H1 (cell line): Measurements from ENCODE around the gene C6orf163. TPM values are rescaled to one million over a fixed set of nuclear protein-coding genes. Genes with fewer than 3 reads are reported as not detected.

Source experiments
- CTCF ChIA-PET: fragments of 300-600 bp; sonication (Branson Sonifier 250); formaldehyde crosslinking; loops from one replicate; lab custom pipeline; 2021; ENCODE audit not compliant: partially characterized antibody; lab: Charles Lee
- POLR2A ChIA-PET: fragments of 300-600 bp; sonication (Branson Sonifier 250); formaldehyde crosslinking; loops from one replicate; lab custom pipeline; 2021; ENCODE audit warnings: inconsistent platforms; ENCODE audit not compliant: partially characterized antibody; lab: Charles Lee
- DNase-seq, 2 experiments: peaks; one replicate each; pipeline versions ENCODE4 v3.0.0 to v3.0.0-alpha.2; 2010 to 2022; ENCODE audit warnings: low spot score in 2 of 2, low read depth in 1 of 2, mixed read lengths in 1 of 2
- FAIRE-seq: peaks from 2 replicates; lab custom pipeline; 2011; peaks lifted over from hg19 to GRCh38; lab: Jason Lieb, UNC
- H2AFZ ChIP-seq: 2 replicates; pipeline ENCODE4 v1.8.1; 2012; ENCODE audit warnings: low read length, inconsistent platforms
- H2AK5ac ChIP-seq: 2 replicates; pipeline ENCODE4 v1.6.1; 2013; ENCODE audit warnings: low read depth, low read length
- H2BK120ac ChIP-seq: replicated peaks from 2 replicates; pipeline ENCODE3; 2013; ENCODE audit warnings: low read depth, low read length, inconsistent platforms
- H2BK12ac ChIP-seq: 2 replicates; pipeline ENCODE4 v1.6.1; 2013; ENCODE audit warnings: low read depth, low read length
- H2BK15ac ChIP-seq: 2 replicates; pipeline ENCODE4 v1.6.1; 2013; ENCODE audit warnings: low read length
- H2BK20ac ChIP-seq: 2 replicates; pipeline ENCODE4 v1.6.1; 2013; ENCODE audit warnings: low read length
- H2BK5ac ChIP-seq: 2 replicates; pipeline ENCODE4 v1.6.1; 2013; ENCODE audit warnings: low read depth, low read length
- H3K14ac ChIP-seq: 2 replicates; pipeline ENCODE4 v1.6.1; 2013; ENCODE audit warnings: inconsistent platforms; ENCODE audit not compliant: insufficient read length
- H3K18ac ChIP-seq: 2 replicates; pipeline ENCODE4 v1.6.1; 2013; ENCODE audit warnings: low read length; ENCODE audit errors: extremely low read depth
- H3K23ac ChIP-seq: 2 replicates; pipeline ENCODE4 v1.6.1; 2013; ENCODE audit warnings: inconsistent platforms; ENCODE audit not compliant: insufficient read length
- H3K23me2 ChIP-seq: 2 replicates; pipeline ENCODE4 v1.6.1; 2013; ENCODE audit warnings: low read depth, low read length
- H3K27ac ChIP-seq: 2 replicates; pipeline ENCODE4 v1.6.1; 2011; ENCODE audit warnings: low read depth, low read length, inconsistent platforms
- H3K27me3 ChIP-seq, 4 experiments: replicated peaks in 1 of 4; 1 replicate in 1 of 4; 2 replicates in 3 of 4; pipeline versions ENCODE4 v1.6.1 to v1.8.1; 2011 to 2013; ENCODE audit warnings: low read length in 3 of 4, mild to moderate bottlenecking in 3 of 4, inconsistent platforms in 2 of 4, mixed read lengths in 2 of 4, moderate library complexity in 1 of 4; ENCODE audit not compliant: control insufficient read depth in 3 of 4, insufficient read depth in 3 of 4; ENCODE audit errors: extremely low read depth in 1 of 4
- H3K36me3 ChIP-seq, 4 experiments: 2 replicates each; pipeline versions ENCODE4 v1.6.1 to v1.8.1; 2011 to 2013; ENCODE audit warnings: mild to moderate bottlenecking in 4 of 4, low read length in 3 of 4, moderate library complexity in 2 of 4, control low read depth in 1 of 4, inconsistent platforms in 1 of 4; ENCODE audit not compliant: insufficient read depth in 4 of 4, control insufficient read depth in 2 of 4
- H3K4ac ChIP-seq: replicated peaks from 2 replicates; pipeline ENCODE3; 2013; ENCODE audit warnings: low read length, low read depth, mixed read lengths, inconsistent platforms; ENCODE audit not compliant: insufficient read length
- H3K4me1 ChIP-seq, 4 experiments: replicated peaks in 1 of 4; 1 replicate in 1 of 4; 2 replicates in 3 of 4; pipeline versions ENCODE4 v1.6.1 to v1.8.1; 2011 to 2013; ENCODE audit warnings: low read length in 3 of 4, inconsistent platforms in 2 of 4, mixed read lengths in 1 of 4; ENCODE audit not compliant: insufficient read depth in 4 of 4, control insufficient read depth in 3 of 4
- H3K4me2 ChIP-seq, 2 experiments: 2 replicates each; pipeline versions ENCODE4 v1.6.1 to v1.8.1; 2011 to 2013; ENCODE audit warnings: low read depth in 2 of 2, low read length in 2 of 2, control low read depth in 1 of 2, inconsistent platforms in 1 of 2, mild to moderate bottlenecking in 1 of 2; ENCODE audit not compliant: insufficient read depth in 1 of 2
- H3K4me3 ChIP-seq, 4 experiments: fragments of 200-600, 300-600 bp in 1 of 4; sonication (generic), shearing (Covaris generic), sonication (Bioruptor Twin) in 1 of 4; 2 replicates each; pipeline versions ENCODE4 v1.5.1 to v1.8.1; 2011 to 2016; ENCODE audit warnings: low read length in 4 of 4, low read depth in 3 of 4, control low read depth in 2 of 4, inconsistent platforms in 2 of 4, mild to moderate bottlenecking in 2 of 4, mixed read lengths in 1 of 4, moderate library complexity in 1 of 4; ENCODE audit not compliant: insufficient read depth in 2 of 4; ENCODE audit errors: extremely low read depth in 1 of 4
- H3K56ac ChIP-seq: replicated peaks from 2 replicates; pipeline ENCODE3; 2013; ENCODE audit warnings: low read depth, mild to moderate bottlenecking, mixed read lengths, low read length, inconsistent platforms; ENCODE audit not compliant: insufficient read length
- H3K79me1 ChIP-seq: 2 replicates; pipeline ENCODE4 v1.6.1; 2013; ENCODE audit warnings: low read depth, low read length, control low read depth
- H3K79me2 ChIP-seq, 2 experiments: 2 replicates each; pipeline versions ENCODE4 v1.6.1 to v1.8.1; 2012 to 2013; ENCODE audit warnings: low read length in 2 of 2, mild to moderate bottlenecking in 2 of 2, inconsistent platforms in 1 of 2; ENCODE audit not compliant: insufficient read depth in 2 of 2, control insufficient read depth in 1 of 2
- H3K9ac ChIP-seq, 4 experiments: replicated peaks in 1 of 4; 1 replicate in 1 of 4; 2 replicates in 3 of 4; pipeline versions ENCODE4 v1.6.1 to v1.8.1; 2011 to 2013; ENCODE audit warnings: low read depth in 3 of 4, low read length in 3 of 4, control low read depth in 2 of 4, mild to moderate bottlenecking in 2 of 4, moderate library complexity in 2 of 4, inconsistent platforms in 1 of 4; ENCODE audit errors: extremely low read depth in 1 of 4
- H3K9me3 ChIP-seq, 2 experiments: 2 replicates each; pipeline versions ENCODE4 v1.6.1 to v1.8.1; 2012 to 2013; ENCODE audit warnings: mild to moderate bottlenecking in 2 of 2, moderate library complexity in 2 of 2, control low read depth in 1 of 2, inconsistent platforms in 1 of 2, low read depth in 1 of 2, low read length in 1 of 2, mixed read lengths in 1 of 2; ENCODE audit not compliant: insufficient read depth in 2 of 2
- H4K20me1 ChIP-seq, 2 experiments: replicated peaks in 1 of 2; 2 replicates each; pipeline versions ENCODE3 to v1.8.1; 2011 to 2013; ENCODE audit warnings: inconsistent platforms in 2 of 2, low read length in 2 of 2, mild to moderate bottlenecking in 1 of 2; ENCODE audit not compliant: insufficient read depth in 2 of 2, control insufficient read depth in 1 of 2
- H4K5ac ChIP-seq: 2 replicates; pipeline ENCODE4 v1.6.1; 2013; ENCODE audit warnings: low read length, low read depth, mixed read lengths, inconsistent platforms; ENCODE audit not compliant: insufficient read length
- H4K8ac ChIP-seq: 2 replicates; pipeline ENCODE4 v1.8.0; 2013; ENCODE audit warnings: mild to moderate bottlenecking, moderate library complexity, low read length, inconsistent platforms; ENCODE audit not compliant: insufficient read depth; ENCODE audit errors: extremely low read depth
- H4K91ac ChIP-seq: replicated peaks from 2 replicates; pipeline ENCODE3; 2013; ENCODE audit warnings: low read length, mixed read lengths, inconsistent platforms; ENCODE audit not compliant: insufficient read length
- ASH2L ChIP-seq: fragments of 200-600, 300-600 bp; sonication (generic); IDR thresholded peaks from one replicate; pipeline ENCODE4 v1.7.1; 2017; ENCODE audit warnings: low read length
- BCL11A ChIP-seq, 2 experiments: IDR thresholded peaks; one replicate each; pipeline ENCODE4 v1.6.1; 2011; ENCODE audit warnings: low read depth in 2 of 2, low read length in 2 of 2, mild to moderate bottlenecking in 2 of 2
- BRCA1 ChIP-seq: IDR thresholded peaks from 2 replicates; pipeline ENCODE4 v1.6.1; 2012; ENCODE audit warnings: low read depth, low read length, improper control_type of control experiment
- CHD2 ChIP-seq: IDR thresholded peaks from 2 replicates; pipeline ENCODE4 v1.6.1; 2012; ENCODE audit warnings: low read length, improper control_type of control experiment
- CTCF ChIP-seq, 3 experiments: IDR thresholded peaks; 1 replicate in 2 of 3; 2 replicates in 1 of 3; pipeline versions ENCODE4 v1.5.1 to v1.6.1; 2011; ENCODE audit warnings: low read length in 3 of 3, mild to moderate bottlenecking in 3 of 3, inconsistent platforms in 2 of 3, low read depth in 1 of 3, moderate library complexity in 1 of 3; ENCODE audit not compliant: insufficient read depth in 1 of 3; ENCODE audit errors: control extremely low read depth in 1 of 3
- FOSL1 ChIP-seq: IDR thresholded peaks from 2 replicates; pipeline ENCODE4 v1.6.1; 2011; ENCODE audit warnings: mild to moderate bottlenecking, low read depth, low read length, moderate library complexity; ENCODE audit not compliant: insufficient read depth
- GABPA ChIP-seq: IDR thresholded peaks from 2 replicates; pipeline ENCODE4 v1.6.1; 2011; ENCODE audit warnings: mild to moderate bottlenecking, low read length, moderate library complexity, borderline replicate concordance; ENCODE audit not compliant: insufficient read depth
- SP1 ChIP-seq: IDR thresholded peaks from 2 replicates; pipeline ENCODE4 v1.6.1; 2011; ENCODE audit warnings: low read depth, low read length
- TEAD4 ChIP-seq: IDR thresholded peaks from 2 replicates; pipeline ENCODE4 v1.6.1; 2012; ENCODE audit warnings: low read depth, low read length, inconsistent platforms, mixed read lengths
- USF2 ChIP-seq: IDR thresholded peaks from 2 replicates; pipeline ENCODE4 v1.6.1; 2011; ENCODE audit warnings: low read length, improper control_type of control experiment
- polyA plus RNA-seq, 7 experiments: library from polyadenylated mRNA; depleted of rRNA in 3 of 7; stranded (reverse) in 5 of 7; unstranded in 2 of 7; fragments of >200 nt in 5 of 7; fragments of 200-250 nt in 2 of 7; gene quantifications; 1 replicate in 5 of 7; 2 replicates in 1 of 7; 4 replicates in 1 of 7; pipeline versions ENCODE4 v1.2.1 to v1.2.3, GENCODE V29; 2011 to 2013; ENCODE audit warnings: missing spikeins in 2 of 7, mixed read lengths in 2 of 7
- total RNA-seq: library from RNA; stranded (reverse); fragmentation: NEBNext Ultra II Directional; extraction: Animal tissue kit (Norgen Biotek cat#: 25700); gene quantifications from 2 replicates; pipeline ENCODE4 v1.2.1, GENCODE V29; 2021
- TF ChIP-seq, protein P1 (sequence below): IDR thresholded peaks from 2 replicates; pipeline ENCODE4 v1.6.1; 2012; ENCODE audit warnings: inconsistent platforms

C6orf163 gene
- total and polyA plus RNA-seq, 2 of the 8 experiments (the other 6 are each of a cell fraction or from before 2014, with no cell fraction given): 0.36 to 1.5 TPM

DNA sequence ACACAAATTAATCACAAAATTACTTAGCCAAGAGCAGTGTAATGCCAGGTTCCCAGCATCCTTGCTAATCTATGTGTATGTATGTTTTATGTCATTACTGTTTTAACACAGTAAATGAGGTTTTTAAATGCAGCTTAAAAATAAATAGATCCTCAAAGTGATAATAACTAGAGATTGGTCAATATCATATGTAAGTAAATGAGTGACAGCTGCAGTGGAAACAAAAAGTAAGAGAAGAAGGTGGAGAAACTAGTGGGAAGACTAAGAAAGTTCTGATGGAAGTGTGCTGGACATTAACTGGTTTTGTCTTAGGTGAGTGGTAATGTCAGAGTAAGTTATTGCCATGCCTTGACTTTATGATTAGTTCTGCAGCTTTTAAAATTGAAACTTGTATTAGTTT, 13.7 kb upstream of the C6orf163 start:
- no peaks in the 10 kb centered on the region for H3K36me3 ChIP-seq
- H3K9ac ChIP-seq: no peak overlapping the region
- no peak overlapping the region for H4K91ac ChIP-seq
- H3K14ac ChIP-seq: no peak overlapping the region
- no peak overlapping the region for H3K56ac ChIP-seq
- H3K23ac ChIP-seq: no peak overlapping the region
- no peaks in the 10 kb centered on the region for H3K27me3 ChIP-seq
- H3K4me2 ChIP-seq: no peak overlapping the region
- no peaks in the 10 kb centered on the region for H4K20me1 ChIP-seq
- no peak overlapping the region for H2AFZ ChIP-seq
- H3K4ac ChIP-seq: no peak overlapping the region
- no peak overlapping the region for H2BK120ac ChIP-seq
- H3K4me1 ChIP-seq: peaks cover 0 to under 1% (median 0%) of the 10 kb centered on the region in 4 experiments; a peak in 1 of 7 replicates
- H3K79me2 ChIP-seq: peaks cover 0 to 22% of the 10 kb centered on the region in 2 experiments; a peak in 3 of 4 replicates
- H3K79me1 ChIP-seq: no peaks in the 10 kb centered on the region
- no peak overlapping the region for H3K18ac ChIP-seq
- H3K23me2 ChIP-seq: peaks cover 2% of the 10 kb centered on the region; the same call in 1 of the 2 replicates
- no peak overlapping the region for H2BK12ac ChIP-seq
- H2BK20ac ChIP-seq: no peak overlapping the region
- H3K27ac ChIP-seq: no peak overlapping the region
- FAIRE-seq: no peak
- ChIA-PET CTCF (interaction anchor here (1.6 kb wide), 1 partner anchor 9 kb away, joined by 4 read pairs; the partner anchor contains the start of gene SMIM8), POLR2A (no interaction called here)
- no peak for DNase-seq
- no peaks in the 10 kb centered on the region for H3K9me3 ChIP-seq
- no peak overlapping the region for H2AK5ac ChIP-seq
- H3K4me3 ChIP-seq: no peak overlapping the region
- H4K8ac ChIP-seq: no peak overlapping the region
- H2BK15ac ChIP-seq: no peak overlapping the region
- no peak overlapping the region for H2BK5ac ChIP-seq
- no peak overlapping the region for H4K5ac ChIP-seq
- no peak for TF ChIP-seq CTCF (IDR thresholded peaks at IDR 0.05; ENCODE audit: control extremely low read depth in 1 of 3, insufficient read depth in 1 of 3, low read depth in 1 of 3, low read length in 3 of 3)
- no peak for TF ChIP-seq ASH2L
- no peak for TF ChIP-seq BCL11A (IDR thresholded peaks at IDR 0.05; ENCODE audit: low read depth in 2 of 2, low read length in 2 of 2)
- no peak for TF ChIP-seq CHD2
- no peak for TF ChIP-seq TEAD4
- TF ChIP-seq SP1: no peak
- no peak for TF ChIP-seq BRCA1
- no peak for TF ChIP-seq FOSL1
- TF ChIP-seq GABPA: no peak
- TF ChIP-seq USF2: no peak
- TF ChIP-seq, protein P1, sequence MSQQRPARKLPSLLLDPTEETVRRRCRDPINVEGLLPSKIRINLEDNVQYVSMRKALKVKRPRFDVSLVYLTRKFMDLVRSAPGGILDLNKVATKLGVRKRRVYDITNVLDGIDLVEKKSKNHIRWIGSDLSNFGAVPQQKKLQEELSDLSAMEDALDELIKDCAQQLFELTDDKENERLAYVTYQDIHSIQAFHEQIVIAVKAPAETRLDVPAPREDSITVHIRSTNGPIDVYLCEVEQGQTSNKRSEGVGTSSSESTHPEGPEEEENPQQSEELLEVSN: no peak
